A549 treated with AZD9567 at 1 μM for 4 hours (cell line): ENCODE results near the gene NRK. TPM values are rescaled to one million over a fixed set of nuclear protein-coding genes. Genes with fewer than 3 reads are reported as not detected.

Source experiments
- total RNA-seq: library from RNA; stranded (reverse); fragments of 200-300 nt; extraction: Qiagen RNA extraction; gene quantifications from 5 replicates; pipeline ENCODE4 v1.2.3, GENCODE V29; 2022; ENCODE audit not compliant: insufficient read depth

Gene NRK, protein sequence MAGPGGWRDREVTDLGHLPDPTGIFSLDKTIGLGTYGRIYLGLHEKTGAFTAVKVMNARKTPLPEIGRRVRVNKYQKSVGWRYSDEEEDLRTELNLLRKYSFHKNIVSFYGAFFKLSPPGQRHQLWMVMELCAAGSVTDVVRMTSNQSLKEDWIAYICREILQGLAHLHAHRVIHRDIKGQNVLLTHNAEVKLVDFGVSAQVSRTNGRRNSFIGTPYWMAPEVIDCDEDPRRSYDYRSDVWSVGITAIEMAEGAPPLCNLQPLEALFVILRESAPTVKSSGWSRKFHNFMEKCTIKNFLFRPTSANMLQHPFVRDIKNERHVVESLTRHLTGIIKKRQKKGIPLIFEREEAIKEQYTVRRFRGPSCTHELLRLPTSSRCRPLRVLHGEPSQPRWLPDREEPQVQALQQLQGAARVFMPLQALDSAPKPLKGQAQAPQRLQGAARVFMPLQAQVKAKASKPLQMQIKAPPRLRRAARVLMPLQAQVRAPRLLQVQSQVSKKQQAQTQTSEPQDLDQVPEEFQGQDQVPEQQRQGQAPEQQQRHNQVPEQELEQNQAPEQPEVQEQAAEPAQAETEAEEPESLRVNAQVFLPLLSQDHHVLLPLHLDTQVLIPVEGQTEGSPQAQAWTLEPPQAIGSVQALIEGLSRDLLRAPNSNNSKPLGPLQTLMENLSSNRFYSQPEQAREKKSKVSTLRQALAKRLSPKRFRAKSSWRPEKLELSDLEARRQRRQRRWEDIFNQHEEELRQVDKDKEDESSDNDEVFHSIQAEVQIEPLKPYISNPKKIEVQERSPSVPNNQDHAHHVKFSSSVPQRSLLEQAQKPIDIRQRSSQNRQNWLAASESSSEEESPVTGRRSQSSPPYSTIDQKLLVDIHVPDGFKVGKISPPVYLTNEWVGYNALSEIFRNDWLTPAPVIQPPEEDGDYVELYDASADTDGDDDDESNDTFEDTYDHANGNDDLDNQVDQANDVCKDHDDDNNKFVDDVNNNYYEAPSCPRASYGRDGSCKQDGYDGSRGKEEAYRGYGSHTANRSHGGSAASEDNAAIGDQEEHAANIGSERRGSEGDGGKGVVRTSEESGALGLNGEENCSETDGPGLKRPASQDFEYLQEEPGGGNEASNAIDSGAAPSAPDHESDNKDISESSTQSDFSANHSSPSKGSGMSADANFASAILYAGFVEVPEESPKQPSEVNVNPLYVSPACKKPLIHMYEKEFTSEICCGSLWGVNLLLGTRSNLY (N-terminal part only)
- total RNA-seq, result not detected in 5 replicates

DNA sequence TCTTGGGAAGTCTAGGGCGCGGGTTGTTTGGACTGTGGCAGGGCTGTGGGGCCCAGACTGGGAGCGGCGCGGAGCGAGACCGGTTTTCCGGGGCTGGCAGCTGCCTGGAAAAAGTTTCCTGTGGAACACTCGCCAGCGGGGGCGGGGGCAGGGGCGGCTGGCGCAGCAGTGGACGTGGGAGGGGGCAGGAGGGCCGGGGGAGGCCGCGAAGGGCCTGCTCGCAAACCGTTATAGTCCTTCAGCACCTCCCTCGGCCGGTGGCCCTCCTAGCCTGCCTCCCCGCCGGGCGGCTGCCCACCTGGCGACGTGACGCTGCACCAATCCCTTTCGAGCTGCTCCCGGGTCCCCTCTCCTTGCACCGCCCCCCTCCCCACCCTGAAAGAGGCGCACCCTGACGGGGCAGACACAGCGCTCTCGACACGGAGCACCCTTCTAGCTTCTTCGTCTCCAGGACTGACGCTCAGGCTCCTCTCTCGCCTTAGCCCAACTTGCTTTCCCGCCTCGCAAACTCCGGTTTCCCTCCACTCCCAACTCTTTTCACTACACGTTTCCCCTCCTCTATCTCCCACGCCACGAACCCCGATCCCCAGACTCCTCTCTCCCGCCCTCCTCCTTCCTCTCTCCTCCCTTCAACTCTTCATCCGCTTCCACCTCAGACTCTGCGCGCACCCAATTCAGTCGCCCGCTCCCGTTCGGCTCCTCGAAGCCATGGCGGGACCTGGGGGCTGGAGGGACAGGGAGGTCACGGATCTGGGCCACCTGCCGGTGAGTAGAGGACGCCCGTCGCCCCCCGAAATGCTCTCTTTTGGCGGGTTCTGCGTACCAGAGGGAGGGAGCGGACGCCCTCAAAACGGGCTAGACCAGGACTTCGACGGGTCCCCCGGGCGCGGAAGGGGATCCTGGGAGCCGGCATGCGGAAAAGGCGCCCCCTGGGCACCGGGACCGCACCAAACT is at the start of gene NRK:
NRK (plus strand) TSS at position 402 of the 954 bp plus-strand sequence; CDS start at position 709, 307 bp downstream.

Other genes with a start within 250 kb of the NRK start
- not detected in 5 replicates for gene SERPINA7, start 216.2 kb downstream of the NRK start, total RNA-seq